Measurements from ENCODE around the gene KITLG. TPM values are rescaled to one million over a fixed set of nuclear protein-coding genes. Genes with fewer than 3 reads are reported as not detected.

Gene KITLG
- total RNA-seq, 2 experiments from 2014 or later, result not detected

GRCh38 chr12:88539893-88540292, 40.4 kb downstream of the KITLG start:
- no peaks in the 10 kb centered on the region for H4K20me1 ChIP-seq (ENCODE audit: insufficient read depth, low read length)
- no peak for TF ChIP-seq EZH2phosphoT487 (IDR thresholded peaks at IDR 0.05; ENCODE audit: borderline replicate concordance, low read depth, low read length)
- TF ChIP-seq, protein P1, sequence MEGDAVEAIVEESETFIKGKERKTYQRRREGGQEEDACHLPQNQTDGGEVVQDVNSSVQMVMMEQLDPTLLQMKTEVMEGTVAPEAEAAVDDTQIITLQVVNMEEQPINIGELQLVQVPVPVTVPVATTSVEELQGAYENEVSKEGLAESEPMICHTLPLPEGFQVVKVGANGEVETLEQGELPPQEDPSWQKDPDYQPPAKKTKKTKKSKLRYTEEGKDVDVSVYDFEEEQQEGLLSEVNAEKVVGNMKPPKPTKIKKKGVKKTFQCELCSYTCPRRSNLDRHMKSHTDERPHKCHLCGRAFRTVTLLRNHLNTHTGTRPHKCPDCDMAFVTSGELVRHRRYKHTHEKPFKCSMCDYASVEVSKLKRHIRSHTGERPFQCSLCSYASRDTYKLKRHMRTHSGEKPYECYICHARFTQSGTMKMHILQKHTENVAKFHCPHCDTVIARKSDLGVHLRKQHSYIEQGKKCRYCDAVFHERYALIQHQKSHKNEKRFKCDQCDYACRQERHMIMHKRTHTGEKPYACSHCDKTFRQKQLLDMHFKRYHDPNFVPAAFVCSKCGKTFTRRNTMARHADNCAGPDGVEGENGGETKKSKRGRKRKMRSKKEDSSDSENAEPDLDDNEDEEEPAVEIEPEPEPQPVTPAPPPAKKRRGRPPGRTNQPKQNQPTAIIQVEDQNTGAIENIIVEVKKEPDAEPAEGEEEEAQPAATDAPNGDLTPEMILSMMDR (conservative IDR thresholded peaks at IDR 0.05; ENCODE audit: low read length), result no peak
- no peak overlapping the region for H3K27ac ChIP-seq (ENCODE audit: low read depth, low read length, poor library complexity, severe bottlenecking)
- H3K9me2 ChIP-seq (ENCODE audit: insufficient read depth, low read length), result no peaks in the 10 kb centered on the region
- no peaks in the 10 kb centered on the region for H3K36me3 ChIP-seq (ENCODE audit: insufficient read depth, low read length)
- H3K79me2 ChIP-seq (ENCODE audit: insufficient read depth, low read depth, low read length), result no peaks in the 10 kb centered on the region
- intact Hi-C loops (cut with micrococcal nuclease; ENCODE audit: unreplicated experiment), result no loop called here
- ChIA-PET POLR2A (no interaction called here), CTCF (ENCODE audit: unreplicated experiment) (no interaction called here)
- H3K4me3 ChIP-seq (ENCODE audit: low read depth, low read length, poor library complexity, severe bottlenecking), result no peak overlapping the region
- no peak overlapping the region for H2AFZ ChIP-seq (ENCODE audit: low read length)
- H3K9me3 ChIP-seq (ENCODE audit: low read length), result no peaks in the 10 kb centered on the region
- no peak overlapping the region for H3K4me2 ChIP-seq (ENCODE audit: low read length)
- no peak for DNase-seq (ENCODE audit: low spot score)
- H3K4me1 ChIP-seq (ENCODE audit: insufficient read depth, low read length, poor library complexity, severe bottlenecking), result no peaks in the 10 kb centered on the region
- BruUV-seq (replicated peaks), result no TSS peak

DNA sequence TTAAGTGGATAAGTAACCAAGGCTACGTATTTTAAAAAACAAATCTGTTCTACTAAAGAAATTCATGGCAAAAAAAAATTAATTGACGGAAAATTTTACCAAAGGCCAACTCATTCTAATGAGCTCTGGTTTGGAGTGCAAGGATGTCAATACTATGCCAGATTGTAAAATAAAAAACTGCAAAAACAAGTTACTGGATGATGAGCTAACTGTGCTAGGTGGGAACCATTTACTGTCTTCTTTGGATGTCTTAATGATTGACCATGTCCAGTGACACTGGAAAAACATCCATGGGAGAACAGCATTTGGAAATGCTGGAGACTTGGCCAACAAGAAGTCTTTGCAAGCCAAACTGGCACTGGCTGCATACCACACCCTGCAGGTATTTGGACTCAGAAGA, 41.6 kb downstream of the KITLG start:
- BruUV-seq (replicated peaks), result no TSS peak
- Histone ChIP-seq H3K9me3 (ENCODE audit: low read length) (no peaks in the 10 kb centered on the region), H3K27ac (ENCODE audit: low read depth, low read length, poor library complexity, severe bottlenecking) (no peak overlapping the region), H3K4me1 (ENCODE audit: insufficient read depth, low read length, poor library complexity, severe bottlenecking) (no peaks in the 10 kb centered on the region), H3K36me3 (ENCODE audit: insufficient read depth, low read length) (no peaks in the 10 kb centered on the region), H2AFZ (ENCODE audit: low read length) (no peak overlapping the region), H3K9me2 (ENCODE audit: insufficient read depth, low read length) (no peaks in the 10 kb centered on the region), H3K4me3 (ENCODE audit: low read depth, low read length, poor library complexity, severe bottlenecking) (no peak overlapping the region), H3K4me2 (ENCODE audit: low read length) (no peak overlapping the region), H3K79me2 (ENCODE audit: insufficient read depth, low read depth, low read length) (no peaks in the 10 kb centered on the region), H4K20me1 (ENCODE audit: insufficient read depth, low read length) (no peaks in the 10 kb centered on the region)
- POLR2A ChIA-PET, result interaction anchor here (0.6 to 1.1 kb wide), 2 partner anchors 13 to 141 kb away, joined by 3 read pairs; no protein-coding TSS in a partner anchor
- DNase-seq (ENCODE audit: low spot score), result no peak
- no peak for TF ChIP-seq EZH2phosphoT487 (IDR thresholded peaks at IDR 0.05; ENCODE audit: borderline replicate concordance, low read depth, low read length)
- TF ChIP-seq, protein P1 (conservative IDR thresholded peaks at IDR 0.05; ENCODE audit: low read length), result no peak
- intact Hi-C loops (cut with micrococcal nuclease; ENCODE audit: unreplicated experiment), result no loop called here
- CTCF ChIA-PET (ENCODE audit: unreplicated experiment), result no interaction called here

- no peak overlapping the region for H2AFZ ChIP-seq (ENCODE audit: low read length)
- TF ChIP-seq EZH2phosphoT487 (IDR thresholded peaks at IDR 0.05; ENCODE audit: borderline replicate concordance, low read depth, low read length), result no peak
- TF ChIP-seq, protein P1 (conservative IDR thresholded peaks at IDR 0.05; ENCODE audit: low read length), result no peak
- no peaks in the 10 kb centered on the region for H4K20me1 ChIP-seq (ENCODE audit: insufficient read depth, low read length)
- intact Hi-C loops (cut with micrococcal nuclease; ENCODE audit: unreplicated experiment), result no loop called here
- no peak overlapping the region for H3K4me2 ChIP-seq (ENCODE audit: low read length)
- no peaks in the 10 kb centered on the region for H3K9me3 ChIP-seq (ENCODE audit: low read length)
- POLR2A ChIA-PET, result interaction anchor here (0.6 kb wide), 1 partner anchor 141 kb away, joined by 3 read pairs; no protein-coding TSS in a partner anchor
- no peaks in the 10 kb centered on the region for H3K9me2 ChIP-seq (ENCODE audit: insufficient read depth, low read length)
- no peak overlapping the region for H3K4me3 ChIP-seq (ENCODE audit: low read depth, low read length, poor library complexity, severe bottlenecking)
- no peaks in the 10 kb centered on the region for H3K4me1 ChIP-seq (ENCODE audit: insufficient read depth, low read length, poor library complexity, severe bottlenecking)
- DNase-seq (ENCODE audit: low spot score), result no peak
- no TSS peak for BruUV-seq (replicated peaks)
- CTCF ChIA-PET (ENCODE audit: unreplicated experiment), result no interaction called here
- H3K79me2 ChIP-seq (ENCODE audit: insufficient read depth, low read depth, low read length), result no peaks in the 10 kb centered on the region
- H3K27ac ChIP-seq (ENCODE audit: low read depth, low read length, poor library complexity, severe bottlenecking), result no peak overlapping the region
- H3K36me3 ChIP-seq (ENCODE audit: insufficient read depth, low read length), result no peaks in the 10 kb centered on the region
Measured at GRCh38 chr12:88538250-88538649, 42.0 kb downstream of the KITLG start.

All from OCI-LY7 (cell line).